Posterior vena cava (tissue), 2 donors: ENCODE measurements around the gene WRAP53. TPM values are rescaled to one million over a fixed set of nuclear protein-coding genes. Genes with fewer than 3 reads are reported as not detected.

ENCODE experiments used
- DNase-seq: peaks from one replicate; pipeline ENCODE4 v3.0.0-alpha.2; 2020; ENCODE audit warnings: low spot score
- intact Hi-C, 2 donors: fragments of 100-400 bp; cut with DNase I; formaldehyde crosslinking; loops; one replicate each; pipeline versions ENCODE4 v1.14.1 to v1.14.2; 2022 to 2023
- total RNA-seq, 2 donors: library from RNA; stranded (reverse); fragmentation: NEBNext Ultra II Directional; extraction: Animal tissue kit (Norgen Biotek cat#: 25700); gene quantifications; one replicate each; pipeline ENCODE4 v1.2.1, GENCODE V29; 2021
- donor health status: DM: yes; HTN: yes; CAD: no.
- donor health status: DM: yes; HTN: yes; CAD: no.

The WRAP53 gene
- total RNA-seq, 2 donors from 2014 or later, result 4.8 to 5.0 TPM

GRCh38 chr17:7674934-7675333, 13.3 kb upstream of the WRAP53 start:
- no peak for DNase-seq
- intact Hi-C loops, result no loop called here

- intact Hi-C loops, result no loop called here
- DNase-seq, result no peak
Measured at GRCh38 chr17:7676533-7676932, 11.7 kb upstream of the WRAP53 start.

GRCh38 chr17:7677388-7678067, 10.7 kb upstream of the WRAP53 start:
- intact Hi-C loops, result no loop called here
- no peak for DNase-seq

- intact Hi-C loops, result loop anchor here in 1 of 2 donors (10.0 kb wide), 1 partner anchor 50 kb away; the partner anchor contains the start of gene SHBG
- no peak for DNase-seq
Measured at GRCh38 chr17:7684851-7685532, 3.3 kb upstream of the WRAP53 start.

GRCh38 chr17:7685533-7686221, 2.6 kb upstream of the WRAP53 start:
- DNase-seq, result peak; percentile 98
- intact Hi-C loops, result loop anchor here (2.0 to 10.0 kb wide), 2 partner anchors 51 to 53 kb away; partner anchors contain the start of gene SHBG (in 1 of the 2)

- DNase-seq, result peak; percentile 92
- intact Hi-C loops, result loop anchor here (2.0 to 10.0 kb wide), 2 partner anchors 52 to 54 kb away; partner anchors contain the start of gene SHBG (in 1 of the 2)
Measured at GRCh38 chr17:7686222-7687071, 1.8 kb upstream of the WRAP53 start.

- DNase-seq, result peak; percentile 93
- intact Hi-C loops, result loop anchor here (2.0 to 10.0 kb wide), 2 partner anchors 52 to 54 kb away; partner anchors contain the start of gene SHBG (in 1 of the 2)
Measured at GRCh38 chr17:7687072-7687907, 987 bp upstream of the WRAP53 start, which contains the start of gene TP53. TSS of gene TP53 (minus strand) at chr17:7687490. CDS start at chr17:7676594, 10,896 bp downstream.

GRCh38 chr17:7688808-7689316, 585 bp downstream of the WRAP53 start:
- intact Hi-C loops, result loop anchor here in 1 of 2 donors (10.0 kb wide), 1 partner anchor 54 kb away; the partner anchor contains the start of gene SHBG
- DNase-seq, result no peak

- intact Hi-C loops, result no loop called here
- DNase-seq, result no peak
Measured at GRCh38 chr17:7695586-7695985, 7.3 kb downstream of the WRAP53 start.

- intact Hi-C loops, result no loop called here
- no peak for DNase-seq
Measured at GRCh38 chr17:7697828-7698588, 9.7 kb downstream of the WRAP53 start.

- no peak for DNase-seq
- intact Hi-C loops, result no loop called here
Measured at GRCh38 chr17:7700510-7700909, 12.2 kb downstream of the WRAP53 start.

- intact Hi-C loops, result no loop called here
- no peak for DNase-seq
Measured at GRCh38 chr17:7701681-7702080, 13.4 kb downstream of the WRAP53 start.

GRCh38 chr17:7702776-7703175, 14.5 kb downstream of the WRAP53 start:
- intact Hi-C loops, result no loop called here
- DNase-seq, result no peak

GRCh38 chr17:7703584-7704479, 15.6 kb downstream of the WRAP53 start:
- DNase-seq, result no peak
- intact Hi-C loops, result no loop called here

- intact Hi-C loops, result no loop called here
Measured at GRCh38 chr17:7704601-7705268, 16.5 kb downstream of the WRAP53 start, which contains the start of gene EFNB3. TSS of gene EFNB3 (plus strand) at chr17:7705202. CDS start at chr17:7705599, 397 bp downstream.

More at GRCh38 chr17:7704601-7705268, 16.5 kb downstream of the WRAP53 start, which contains the start of gene EFNB3:
- no peak for DNase-seq
